ENCODE results near the gene SSTR4. TPM values are rescaled to one million over a fixed set of nuclear protein-coding genes. Genes with fewer than 3 reads are reported as not detected.

Gene SSTR4
- total RNA-seq, 1 experiment from 2014 or later, result not detected

DNA sequence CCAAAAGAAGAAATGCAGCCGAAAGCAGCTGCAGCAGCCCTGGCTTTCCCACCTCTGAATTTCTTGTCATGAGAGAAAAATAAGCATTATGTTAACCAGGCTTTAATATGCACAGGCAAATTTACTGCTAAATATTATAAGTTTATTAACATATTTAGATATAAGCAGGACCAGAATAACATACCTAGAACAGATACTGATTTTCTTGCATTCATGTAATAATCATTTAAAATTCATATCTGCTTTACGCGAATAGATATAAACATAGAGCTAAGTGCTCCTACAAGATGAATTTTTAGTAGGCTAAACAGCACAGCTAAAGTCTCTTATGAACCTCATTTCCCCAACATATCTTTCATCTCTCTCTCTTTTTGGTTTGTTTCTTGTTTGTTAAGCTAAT, 36.3 kb downstream of the SSTR4 start:
- CTCF ChIA-PET, result no interaction called here
- H3K9me3 Mint-ChIP-seq, result no peaks in the 10 kb centered on the region
- no peak overlapping the region for H3K27ac Mint-ChIP-seq
- TF ChIP-seq MYBL2 (CRISPR knock-in tag; IDR thresholded peaks at IDR 0.05) (no peak), AR (CRISPR knock-in tag; IDR thresholded peaks at IDR 0.05) (no peak), ZNF232 (CRISPR knock-in tag; IDR thresholded peaks at IDR 0.05) (no peak), E2F1 (CRISPR knock-in tag; IDR thresholded peaks at IDR 0.05) (no peak), PREB (CRISPR knock-in tag; IDR thresholded peaks at IDR 0.05; ENCODE audit: borderline replicate concordance) (no peak), CBFB (CRISPR knock-in tag; IDR thresholded peaks at IDR 0.05; ENCODE audit: low read depth) (no peak)
- TF ChIP-seq, protein P1, sequence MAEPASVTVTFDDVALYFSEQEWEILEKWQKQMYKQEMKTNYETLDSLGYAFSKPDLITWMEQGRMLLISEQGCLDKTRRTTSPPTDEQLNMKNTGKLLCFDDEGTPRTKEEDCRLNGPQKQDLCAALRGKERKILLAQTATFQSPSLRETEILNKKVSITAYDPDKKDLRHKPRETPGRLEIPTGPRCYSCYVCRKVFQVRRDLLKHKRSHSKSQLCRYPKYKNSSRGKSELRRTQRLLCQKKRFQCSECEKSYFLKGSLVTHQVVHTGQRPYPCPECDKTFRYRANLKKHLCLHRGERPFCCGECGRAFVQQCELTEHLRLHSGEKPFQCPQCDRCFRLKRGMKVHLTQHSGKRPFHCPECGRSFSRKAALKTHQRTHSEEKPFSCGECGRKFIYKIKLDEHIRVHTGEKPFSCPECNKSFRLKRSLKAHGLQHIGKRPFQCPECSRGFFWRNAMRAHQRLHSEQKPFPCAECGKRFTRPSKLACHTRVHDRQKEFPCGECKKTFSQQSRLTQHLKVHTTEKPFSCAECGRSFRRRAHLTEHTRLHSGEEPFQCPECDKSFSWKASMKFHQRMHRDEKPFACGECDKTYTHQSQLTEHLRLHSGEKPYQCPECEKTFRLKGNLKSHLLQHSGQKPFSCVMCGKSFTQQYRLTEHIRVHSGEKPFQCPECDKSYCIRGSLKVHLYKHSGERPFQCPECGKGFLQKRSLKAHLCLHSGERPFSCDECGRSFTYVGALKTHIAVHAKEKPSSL (CRISPR knock-in tag; conservative IDR thresholded peaks at IDR 0.05), result no peak
- TF ChIP-seq, protein P2, sequence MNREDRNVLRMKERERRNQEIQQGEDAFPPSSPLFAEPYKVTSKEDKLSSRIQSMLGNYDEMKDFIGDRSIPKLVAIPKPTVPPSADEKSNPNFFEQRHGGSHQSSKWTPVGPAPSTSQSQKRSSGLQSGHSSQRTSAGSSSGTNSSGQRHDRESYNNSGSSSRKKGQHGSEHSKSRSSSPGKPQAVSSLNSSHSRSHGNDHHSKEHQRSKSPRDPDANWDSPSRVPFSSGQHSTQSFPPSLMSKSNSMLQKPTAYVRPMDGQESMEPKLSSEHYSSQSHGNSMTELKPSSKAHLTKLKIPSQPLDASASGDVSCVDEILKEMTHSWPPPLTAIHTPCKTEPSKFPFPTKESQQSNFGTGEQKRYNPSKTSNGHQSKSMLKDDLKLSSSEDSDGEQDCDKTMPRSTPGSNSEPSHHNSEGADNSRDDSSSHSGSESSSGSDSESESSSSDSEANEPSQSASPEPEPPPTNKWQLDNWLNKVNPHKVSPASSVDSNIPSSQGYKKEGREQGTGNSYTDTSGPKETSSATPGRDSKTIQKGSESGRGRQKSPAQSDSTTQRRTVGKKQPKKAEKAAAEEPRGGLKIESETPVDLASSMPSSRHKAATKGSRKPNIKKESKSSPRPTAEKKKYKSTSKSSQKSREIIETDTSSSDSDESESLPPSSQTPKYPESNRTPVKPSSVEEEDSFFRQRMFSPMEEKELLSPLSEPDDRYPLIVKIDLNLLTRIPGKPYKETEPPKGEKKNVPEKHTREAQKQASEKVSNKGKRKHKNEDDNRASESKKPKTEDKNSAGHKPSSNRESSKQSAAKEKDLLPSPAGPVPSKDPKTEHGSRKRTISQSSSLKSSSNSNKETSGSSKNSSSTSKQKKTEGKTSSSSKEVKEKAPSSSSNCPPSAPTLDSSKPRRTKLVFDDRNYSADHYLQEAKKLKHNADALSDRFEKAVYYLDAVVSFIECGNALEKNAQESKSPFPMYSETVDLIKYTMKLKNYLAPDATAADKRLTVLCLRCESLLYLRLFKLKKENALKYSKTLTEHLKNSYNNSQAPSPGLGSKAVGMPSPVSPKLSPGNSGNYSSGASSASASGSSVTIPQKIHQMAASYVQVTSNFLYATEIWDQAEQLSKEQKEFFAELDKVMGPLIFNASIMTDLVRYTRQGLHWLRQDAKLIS (CRISPR knock-in tag; IDR thresholded peaks at IDR 0.05; ENCODE audit: borderline replicate concordance), result no peak
- no peak for ATAC-seq
- POLR2A ChIA-PET, result no interaction called here
- H3K4me1 Mint-ChIP-seq, result peaks cover 15% of the 10 kb centered on the region
- H3K4me3 Mint-ChIP-seq, result no peak overlapping the region
- no peaks in the 10 kb centered on the region for H3K36me3 Mint-ChIP-seq
- H3K27me3 Mint-ChIP-seq (ENCODE audit: low read depth), result no peaks in the 10 kb centered on the region
- DNase-seq (ENCODE audit: low spot score), result no peak

- Mint-ChIP-seq H3K4me3 (no peak overlapping the region), H3K9me3 (no peaks in the 10 kb centered on the region), H3K27me3 (ENCODE audit: low read depth) (no peaks in the 10 kb centered on the region), H3K4me1 (peaks cover 15% of the 10 kb centered on the region), H3K27ac (no peak overlapping the region), H3K36me3 (no peaks in the 10 kb centered on the region)
- CTCF ChIA-PET, result no interaction called here
- DNase-seq (ENCODE audit: low spot score) (no peak), ATAC-seq (no peak)
- POLR2A ChIA-PET, result no interaction called here
- TF ChIP-seq USF2 (CRISPR knock-in tag; IDR thresholded peaks at IDR 0.05) (no peak), NR1H2 (CRISPR knock-in tag; IDR thresholded peaks at IDR 0.05) (no peak), SMAD4 (CRISPR knock-in tag; IDR thresholded peaks at IDR 0.05) (no peak), ZBTB43 (CRISPR knock-in tag; IDR thresholded peaks at IDR 0.05) (no peak)
- TF ChIP-seq, protein P3, sequence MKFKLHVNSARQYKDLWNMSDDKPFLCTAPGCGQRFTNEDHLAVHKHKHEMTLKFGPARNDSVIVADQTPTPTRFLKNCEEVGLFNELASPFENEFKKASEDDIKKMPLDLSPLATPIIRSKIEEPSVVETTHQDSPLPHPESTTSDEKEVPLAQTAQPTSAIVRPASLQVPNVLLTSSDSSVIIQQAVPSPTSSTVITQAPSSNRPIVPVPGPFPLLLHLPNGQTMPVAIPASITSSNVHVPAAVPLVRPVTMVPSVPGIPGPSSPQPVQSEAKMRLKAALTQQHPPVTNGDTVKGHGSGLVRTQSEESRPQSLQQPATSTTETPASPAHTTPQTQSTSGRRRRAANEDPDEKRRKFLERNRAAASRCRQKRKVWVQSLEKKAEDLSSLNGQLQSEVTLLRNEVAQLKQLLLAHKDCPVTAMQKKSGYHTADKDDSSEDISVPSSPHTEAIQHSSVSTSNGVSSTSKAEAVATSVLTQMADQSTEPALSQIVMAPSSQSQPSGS (CRISPR knock-in tag; IDR thresholded peaks at IDR 0.05; ENCODE audit: borderline replicate concordance, low read depth), result no peak
- TF ChIP-seq, protein P4, sequence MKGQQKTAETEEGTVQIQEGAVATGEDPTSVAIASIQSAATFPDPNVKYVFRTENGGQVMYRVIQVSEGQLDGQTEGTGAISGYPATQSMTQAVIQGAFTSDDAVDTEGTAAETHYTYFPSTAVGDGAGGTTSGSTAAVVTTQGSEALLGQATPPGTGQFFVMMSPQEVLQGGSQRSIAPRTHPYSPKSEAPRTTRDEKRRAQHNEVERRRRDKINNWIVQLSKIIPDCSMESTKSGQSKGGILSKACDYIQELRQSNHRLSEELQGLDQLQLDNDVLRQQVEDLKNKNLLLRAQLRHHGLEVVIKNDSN (CRISPR knock-in tag; IDR thresholded peaks at IDR 0.05), result no peak
- TF ChIP-seq, protein P5, sequence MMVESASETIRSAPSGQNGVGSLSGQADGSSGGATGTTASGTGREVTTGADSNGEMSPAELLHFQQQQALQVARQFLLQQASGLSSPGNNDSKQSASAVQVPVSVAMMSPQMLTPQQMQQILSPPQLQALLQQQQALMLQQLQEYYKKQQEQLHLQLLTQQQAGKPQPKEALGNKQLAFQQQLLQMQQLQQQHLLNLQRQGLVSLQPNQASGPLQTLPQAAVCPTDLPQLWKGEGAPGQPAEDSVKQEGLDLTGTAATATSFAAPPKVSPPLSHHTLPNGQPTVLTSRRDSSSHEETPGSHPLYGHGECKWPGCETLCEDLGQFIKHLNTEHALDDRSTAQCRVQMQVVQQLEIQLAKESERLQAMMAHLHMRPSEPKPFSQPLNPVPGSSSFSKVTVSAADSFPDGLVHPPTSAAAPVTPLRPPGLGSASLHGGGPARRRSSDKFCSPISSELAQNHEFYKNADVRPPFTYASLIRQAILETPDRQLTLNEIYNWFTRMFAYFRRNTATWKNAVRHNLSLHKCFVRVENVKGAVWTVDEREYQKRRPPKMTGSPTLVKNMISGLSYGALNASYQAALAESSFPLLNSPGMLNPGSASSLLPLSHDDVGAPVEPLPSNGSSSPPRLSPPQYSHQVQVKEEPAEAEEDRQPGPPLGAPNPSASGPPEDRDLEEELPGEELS (CRISPR knock-in tag; IDR thresholded peaks at IDR 0.05), result no peak
Measured at GRCh38 chr20:23071996-23072395, 36.9 kb downstream of the SSTR4 start.

All from WTC11 (cell line).